Liver (tissue), 3 donors: Measurements from ENCODE around the gene DNAJC2.

Experiments
- HNF4G ChIP-seq: IDR thresholded peaks from 2 replicates; pipeline ENCODE4 v1.6.1; 2016; ENCODE audit warnings: antibody characterized with exemption
- TF ChIP-seq, protein P1 (sequence below): fragments of 150-350 bp; IDR thresholded peaks from 2 replicates; pipeline ENCODE4 v1.5.1; 2017; ENCODE audit warnings: improper control_type of control experiment, low read depth, low read length; ENCODE audit not compliant: missing input control
- donor health status: healthy.
- donor health status: healthy.

DNA sequence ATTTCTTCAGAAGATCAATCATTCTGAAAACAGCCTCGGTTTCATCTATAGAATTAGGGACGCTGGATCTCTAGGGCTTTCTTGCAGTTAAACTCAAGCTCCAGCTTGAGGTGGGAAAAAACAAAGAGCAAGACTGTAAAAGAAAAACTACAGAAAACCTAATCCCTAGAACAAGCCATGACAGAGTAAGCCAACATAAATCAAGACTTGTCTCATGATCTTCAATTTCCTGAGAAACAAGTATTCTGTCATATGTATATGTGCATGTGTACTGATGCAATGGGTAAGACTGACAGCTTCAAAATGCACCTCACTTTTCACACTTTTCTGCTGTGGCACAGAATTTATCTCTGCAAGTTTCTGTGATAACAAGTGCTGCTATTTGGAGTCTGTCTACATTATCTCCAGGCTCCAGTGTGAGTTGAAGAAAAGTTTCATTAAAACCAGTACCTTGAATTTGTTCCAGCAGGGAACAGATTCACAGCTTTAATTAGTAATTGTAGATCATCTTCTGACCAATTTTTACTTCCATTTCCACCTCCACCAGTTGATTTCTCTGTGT, 28.1 kb downstream of the DNAJC2 start:
- TF ChIP-seq HNF4G: no peak
- TF ChIP-seq, protein P1, sequence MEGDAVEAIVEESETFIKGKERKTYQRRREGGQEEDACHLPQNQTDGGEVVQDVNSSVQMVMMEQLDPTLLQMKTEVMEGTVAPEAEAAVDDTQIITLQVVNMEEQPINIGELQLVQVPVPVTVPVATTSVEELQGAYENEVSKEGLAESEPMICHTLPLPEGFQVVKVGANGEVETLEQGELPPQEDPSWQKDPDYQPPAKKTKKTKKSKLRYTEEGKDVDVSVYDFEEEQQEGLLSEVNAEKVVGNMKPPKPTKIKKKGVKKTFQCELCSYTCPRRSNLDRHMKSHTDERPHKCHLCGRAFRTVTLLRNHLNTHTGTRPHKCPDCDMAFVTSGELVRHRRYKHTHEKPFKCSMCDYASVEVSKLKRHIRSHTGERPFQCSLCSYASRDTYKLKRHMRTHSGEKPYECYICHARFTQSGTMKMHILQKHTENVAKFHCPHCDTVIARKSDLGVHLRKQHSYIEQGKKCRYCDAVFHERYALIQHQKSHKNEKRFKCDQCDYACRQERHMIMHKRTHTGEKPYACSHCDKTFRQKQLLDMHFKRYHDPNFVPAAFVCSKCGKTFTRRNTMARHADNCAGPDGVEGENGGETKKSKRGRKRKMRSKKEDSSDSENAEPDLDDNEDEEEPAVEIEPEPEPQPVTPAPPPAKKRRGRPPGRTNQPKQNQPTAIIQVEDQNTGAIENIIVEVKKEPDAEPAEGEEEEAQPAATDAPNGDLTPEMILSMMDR: no peak
